HepG2 (cell line): ENCODE data around the gene NAT14. TPM values are rescaled to one million over a fixed set of nuclear protein-coding genes. Genes with fewer than 3 reads are reported as not detected.

ENCODE experiments used
- EEA1 ChIP-seq: sonication (generic); formaldehyde crosslinking; IDR thresholded peaks from 2 replicates; pipeline ENCODE4 v1.5.1; 2020; ENCODE audit warnings: mild to moderate bottlenecking, missing genetic modification reagents, borderline replicate concordance
- EHMT2 ChIP-seq: fragments of 200-600 bp; sonication (generic); IDR thresholded peaks from 2 replicates; pipeline ENCODE4 v1.7.0; 2017; ENCODE audit warnings: antibody characterized with exemption, low read depth, low read length, borderline replicate concordance
- FOXM1 ChIP-seq: sonication (generic); formaldehyde crosslinking; IDR thresholded peaks from 2 replicates; pipeline ENCODE4 v1.5.0; 2020; ENCODE audit warnings: missing genetic modification reagents
- RXRA ChIP-seq: sonication (generic); formaldehyde crosslinking; IDR thresholded peaks from 2 replicates; pipeline ENCODE4 v1.5.1; 2020; ENCODE audit warnings: missing genetic modification reagents
- SKI ChIP-seq: fragments of 450-650 bp; IDR thresholded peaks from one replicate; pipeline ENCODE4 v1.6.1; 2018; ENCODE audit warnings: mild to moderate bottlenecking; ENCODE audit not compliant: partially characterized antibody
- UBTF ChIP-seq: sonication (generic); formaldehyde crosslinking; IDR thresholded peaks from 2 replicates; pipeline ENCODE4 v1.4.0; 2020; ENCODE audit warnings: mild to moderate bottlenecking, missing genetic modification reagents
- XRCC5 ChIP-seq: fragments of 200-400 bp; formaldehyde crosslinking; optimal IDR thresholded peaks from 2 replicates; pipeline ENCODE3; 2017; ENCODE audit warnings: mild to moderate bottlenecking, low read length
- ZFP41 ChIP-seq: sonication (generic); formaldehyde crosslinking; IDR thresholded peaks from 2 replicates; pipeline ENCODE4 v1.4.0; 2020; ENCODE audit warnings: mild to moderate bottlenecking, missing genetic modification reagents, borderline replicate concordance
- ZNF337 ChIP-seq: sonication (generic); formaldehyde crosslinking; IDR thresholded peaks from 2 replicates; pipeline ENCODE4 v1.5.1; 2020; ENCODE audit warnings: missing genetic modification reagents, low read depth, mild to moderate bottlenecking, borderline replicate concordance
- ZNF501 ChIP-seq: sonication (generic); formaldehyde crosslinking; IDR thresholded peaks from 2 replicates; pipeline ENCODE4 v1.5.1; 2020; ENCODE audit warnings: mild to moderate bottlenecking, moderate library complexity, missing genetic modification reagents
- ZNF747 ChIP-seq: sonication (generic); formaldehyde crosslinking; IDR thresholded peaks from 2 replicates; pipeline ENCODE4 v1.8.1; 2023; ENCODE audit warnings: missing genetic modification reagents, mild to moderate bottlenecking, borderline replicate concordance
- ZNF784 ChIP-seq: sonication (generic); formaldehyde crosslinking; IDR thresholded peaks from 2 replicates; pipeline ENCODE4 v1.5.1; 2020; ENCODE audit warnings: missing genetic modification reagents, mild to moderate bottlenecking, borderline replicate concordance
- ZNF891 ChIP-seq: sonication (generic); formaldehyde crosslinking; IDR thresholded peaks from 2 replicates; pipeline ENCODE4 v1.5.0; 2020; ENCODE audit warnings: mild to moderate bottlenecking, missing genetic modification reagents
- ZSCAN30 ChIP-seq: sonication (generic); formaldehyde crosslinking; IDR thresholded peaks from 2 replicates; pipeline ENCODE4 v1.5.0; 2020; ENCODE audit warnings: mild to moderate bottlenecking, missing genetic modification reagents
- polyA plus RNA-seq, 8 experiments: library from polyadenylated mRNA; depleted of rRNA in 3 of 8; stranded (reverse) in 7 of 8; unstranded in 1 of 8; fragments of >200 nt; fragmentation: Illumina TruSeq in 4 of 8; extraction: Trizol in 4 of 8; gene quantifications; 2 replicates each; pipeline versions ENCODE4 v1.2.1 to v1.2.3, GENCODE V29; 2011 to 2016; ENCODE audit warnings: low read depth in 4 of 8, missing spikeins in 1 of 8, mixed read lengths in 1 of 8; ENCODE audit not compliant: insufficient read depth in 1 of 8
- total RNA-seq, 5 experiments: library from RNA; depleted of rRNA; stranded (reverse); fragments of >200 nt; fragmentation: Illumina TruSeq; extraction: Trizol; gene quantifications; 2 replicates each; pipeline ENCODE4 v1.2.3, GENCODE V29; 2016; ENCODE audit warnings: low read depth in 1 of 5
- TF ChIP-seq, protein P1 (sequence below), 2 experiments: fragments of 450-650 bp in 1 of 2; sonication (generic) in 1 of 2; formaldehyde crosslinking in 1 of 2; IDR thresholded peaks; 2 replicates each; pipeline versions ENCODE4 v1.6.1 to v1.8.0; 2016 to 2022; ENCODE audit warnings: antibody characterized with exemption in 1 of 2, mild to moderate bottlenecking in 1 of 2, missing genetic modification reagents in 1 of 2

The NAT14 gene
- total and polyA plus RNA-seq, 2 of the 13 experiments (the other 11 are each of a cell fraction or from before 2014, with no cell fraction given), result 20.7 to 22.3 TPM

DNA sequence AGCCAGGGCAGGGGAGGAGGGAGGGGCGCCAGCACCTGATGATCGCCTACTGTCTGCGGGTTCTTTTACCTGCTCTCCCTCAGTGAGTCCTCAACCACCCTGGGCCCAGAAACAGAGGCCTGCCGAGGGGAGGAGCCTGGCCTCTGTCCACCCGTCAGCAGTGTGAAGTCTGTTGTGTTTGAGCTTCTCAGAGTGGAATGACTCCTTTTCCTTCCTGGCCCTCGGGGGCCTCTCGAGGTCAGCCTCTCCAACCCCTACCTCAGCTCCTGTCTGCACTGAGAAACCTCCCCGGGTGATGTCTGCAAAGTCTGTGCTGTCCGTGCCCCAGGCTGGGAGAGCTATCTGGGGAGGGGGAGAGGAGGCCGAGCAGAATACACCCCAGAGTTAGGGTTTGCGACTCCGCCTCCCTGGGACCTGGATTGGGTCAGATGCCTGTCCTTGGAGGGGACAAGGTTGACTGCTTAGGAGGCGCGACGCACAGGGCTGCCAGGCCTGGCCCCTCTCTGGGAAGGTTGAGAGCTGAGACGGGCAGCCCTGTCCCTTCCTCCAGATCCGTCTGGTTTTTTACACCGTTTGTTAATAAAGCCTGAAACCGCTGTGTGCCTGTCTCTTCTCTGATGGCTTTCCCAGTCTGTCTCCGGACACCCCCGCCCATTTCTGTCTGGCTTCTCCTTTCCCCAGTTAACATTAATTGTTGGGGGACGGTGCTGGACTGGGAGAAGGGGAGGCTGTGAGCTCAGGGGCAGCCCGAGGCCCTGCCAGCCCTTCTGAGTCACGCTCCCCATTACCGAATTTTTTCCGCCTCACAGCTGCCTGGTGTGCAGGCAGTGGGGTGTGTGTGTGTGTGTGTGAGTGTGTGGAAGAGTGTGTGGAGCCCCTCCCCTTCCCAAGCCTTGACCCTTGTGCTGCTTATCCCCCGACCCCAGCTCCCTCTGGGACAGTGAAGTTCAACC lies 2.3 kb downstream of the NAT14 start (continued):
- TF ChIP-seq EEA1 (CRISPR knock-in tag) (no peak), XRCC5 (no peak), ZFP41 (CRISPR knock-in tag) (no peak), ZNF337 (CRISPR knock-in tag) (no peak), RXRA (CRISPR knock-in tag) (0 out of 2 replicates have a peak, but pooled peaks have one; percentile 12), ZNF747 (CRISPR knock-in tag) (no peak), ZNF891 (CRISPR knock-in tag) (0 out of 2 replicates have a peak, but pooled peaks have one; percentile 22), UBTF (CRISPR knock-in tag) (peak; percentile 38; the same call in 1 of the 2 replicates), EHMT2 (no peak), ZSCAN30 (CRISPR knock-in tag) (no peak), FOXM1 (CRISPR knock-in tag) (no peak), SKI (no peak), ZNF501 (CRISPR knock-in tag) (0 out of 2 replicates have a peak, but pooled peaks have one; percentile 30), ZNF784 (CRISPR knock-in tag) (no peak)
- TF ChIP-seq, protein P1, sequence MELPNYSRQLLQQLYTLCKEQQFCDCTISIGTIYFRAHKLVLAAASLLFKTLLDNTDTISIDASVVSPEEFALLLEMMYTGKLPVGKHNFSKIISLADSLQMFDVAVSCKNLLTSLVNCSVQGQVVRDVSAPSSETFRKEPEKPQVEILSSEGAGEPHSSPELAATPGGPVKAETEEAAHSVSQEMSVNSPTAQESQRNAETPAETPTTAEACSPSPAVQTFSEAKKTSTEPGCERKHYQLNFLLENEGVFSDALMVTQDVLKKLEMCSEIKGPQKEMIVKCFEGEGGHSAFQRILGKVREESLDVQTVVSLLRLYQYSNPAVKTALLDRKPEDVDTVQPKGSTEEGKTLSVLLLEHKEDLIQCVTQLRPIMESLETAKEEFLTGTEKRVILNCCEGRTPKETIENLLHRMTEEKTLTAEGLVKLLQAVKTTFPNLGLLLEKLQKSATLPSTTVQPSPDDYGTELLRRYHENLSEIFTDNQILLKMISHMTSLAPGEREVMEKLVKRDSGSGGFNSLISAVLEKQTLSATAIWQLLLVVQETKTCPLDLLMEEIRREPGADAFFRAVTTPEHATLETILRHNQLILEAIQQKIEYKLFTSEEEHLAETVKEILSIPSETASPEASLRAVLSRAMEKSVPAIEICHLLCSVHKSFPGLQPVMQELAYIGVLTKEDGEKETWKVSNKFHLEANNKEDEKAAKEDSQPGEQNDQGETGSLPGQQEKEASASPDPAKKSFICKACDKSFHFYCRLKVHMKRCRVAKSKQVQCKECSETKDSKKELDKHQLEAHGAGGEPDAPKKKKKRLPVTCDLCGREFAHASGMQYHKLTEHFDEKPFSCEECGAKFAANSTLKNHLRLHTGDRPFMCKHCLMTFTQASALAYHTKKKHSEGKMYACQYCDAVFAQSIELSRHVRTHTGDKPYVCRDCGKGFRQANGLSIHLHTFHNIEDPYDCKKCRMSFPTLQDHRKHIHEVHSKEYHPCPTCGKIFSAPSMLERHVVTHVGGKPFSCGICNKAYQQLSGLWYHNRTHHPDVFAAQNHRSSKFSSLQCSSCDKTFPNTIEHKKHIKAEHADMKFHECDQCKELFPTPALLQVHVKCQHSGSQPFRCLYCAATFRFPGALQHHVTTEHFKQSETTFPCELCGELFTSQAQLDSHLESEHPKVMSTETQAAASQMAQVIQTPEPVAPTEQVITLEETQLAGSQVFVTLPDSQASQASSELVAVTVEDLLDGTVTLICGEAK (IDR thresholded peaks at IDR 0.05), result no peak
- TF ChIP-seq, protein P1 (CRISPR knock-in tag; IDR thresholded peaks at IDR 0.05), result 0 out of 2 replicates have a peak, but pooled peaks have one; percentile 25
